Heart right ventricle (tissue), 16 donors: ENCODE data around the gene ABCA4. TPM values are rescaled to one million over a fixed set of nuclear protein-coding genes. Genes with fewer than 3 reads are reported as not detected.

ENCODE experiments used
- ATAC-seq, 8 donors: fragments of 200-7000 bp; cut with Tn5 transposase; one replicate each; pipeline ENCODE4 v1.9.1; 2020; ENCODE audit warnings: mild to moderate bottlenecking in 8 of 8, moderate library complexity in 8 of 8, moderate number of reproducible peaks in 1 of 8
- DNase-seq, 2 donors: peaks; one replicate each; pipeline ENCODE4 v3.0.0-alpha.2; 2020
- H3K27ac ChIP-seq, 10 donors: fragments of 200-600 bp; sonication (generic) in 2 of 10; one replicate each; pipeline versions ENCODE4 v1.5.0 to v1.8.0; 2020 to 2022; ENCODE audit warnings: mild to moderate bottlenecking in 3 of 10
- H3K27me3 ChIP-seq, 7 donors: fragments of 200-600 bp; one replicate each; pipeline ENCODE4 v1.8.0; 2021 to 2022; ENCODE audit warnings: mild to moderate bottlenecking in 2 of 7
- H3K36me3 ChIP-seq, 9 donors: fragments of 200-600 bp; sonication (generic) in 1 of 9; one replicate each; pipeline versions ENCODE4 v1.5.0 to v1.8.0; 2020 to 2022; ENCODE audit warnings: mild to moderate bottlenecking in 2 of 9
- H3K4me1 ChIP-seq, 9 donors: fragments of 200-600 bp; sonication (generic) in 1 of 9; one replicate each; pipeline versions ENCODE4 v1.5.0 to v1.8.0; 2020 to 2022; ENCODE audit warnings: mild to moderate bottlenecking in 4 of 9
- H3K4me3 ChIP-seq, 10 donors: fragments of 200-600 bp; sonication (generic) in 2 of 10; one replicate each; pipeline versions ENCODE4 v1.5.0 to v1.8.0; 2020 to 2022; ENCODE audit warnings: mild to moderate bottlenecking in 7 of 10, moderate library complexity in 2 of 10
- H3K9me3 ChIP-seq, 11 donors: fragments of 200-600 bp in 10 of 11; sonication (generic) in 2 of 11; one replicate each; pipeline versions ENCODE4 v1.5.0 to v1.8.0; 2013 to 2022; ENCODE audit warnings: mild to moderate bottlenecking in 2 of 11, control low read depth in 1 of 11, moderate library complexity in 1 of 11
- WGBS, 2 donors: extraction: QIAGEN DNeasy Blood & Tissue Kit; methylation state at CpG; one replicate each; pipeline ENCODE4 v1.1.7; 2013; ENCODE audit warnings: inconsistent platforms in 1 of 2; 5-methylcytosine and 5-hydroxymethylcytosine counted together
- intact Hi-C, 10 donors: fragments of 100-400 bp; cut with DNase I; formaldehyde crosslinking; loops; one replicate each; pipeline versions ENCODE4 v1.11.1 to v1.14.2; 2022
- polyA plus RNA-seq, 2 donors: library from polyadenylated mRNA; stranded (reverse); fragments of 200-250 nt; gene quantifications; one replicate each; pipeline ENCODE4 v1.2.3, GENCODE V29; 2013
- total RNA-seq, 10 donors: library from RNA; stranded (reverse); fragmentation: NEBNext Ultra II Directional in 3 of 10; extraction: Animal tissue kit (Norgen Biotek cat#: 25700) in 3 of 10; gene quantifications; one replicate each; pipeline versions ENCODE4 v1.2.1 to v1.2.4, GENCODE V29; 2021 to 2023
- TF ChIP-seq, protein P1 (sequence below), 9 donors: fragments of 200-600 bp; sonication (generic) in 2 of 9; IDR thresholded peaks; one replicate each; pipeline versions ENCODE4 v1.5.0 to v1.8.0; 2021 to 2022; ENCODE audit warnings: antibody characterized with exemption in 9 of 9, mild to moderate bottlenecking in 5 of 9, moderate library complexity in 1 of 9
- donor health status: Arrhythmogenic right ventricular cardiomyopathy.
- donor health status: ischemic (EF 13 %, LVEDD 7.1; RV severe dilation, severe dysfunction).
- donor health status: healthy with polysubstance abuse.
- donor health status: DM: no; HTN: yes; CAD: no.
- donor health status: DM: no; HTN: no; CAD: no.
- donor health status: ischemic (EF 25% LVEDD 6.9; RV normal size, moderate dysfunction).
- donor health status: ischemic (EF 25% LVEDD 5.7; RV mildly dilated, moderate dysfunction).
- donor health status: healthy.
- donor health status: DM: yes; HTN: yes; CAD: no.
- donor health status: Ischemic cardiomyopathy.
- donor health status: ischemic (EF 35%, LVEDD 5.7; RV mildly dilated, moderate dysfunction).
- donor health status: nonischemic (EF 11% LVEDD 7.7; RV severe dilation, severe dysfunction).
- donor health status: DM: yes; HTN: yes; CAD: no.
- donor health status: PGD.
- donor health status: ischemic (EF 29% LVEDD 5.4; RV normal size, mild dysfunction).
- donor health status: nonischemic (EF 23%, LVEDD 6.1; RV moderate dilation, normal function).

The ABCA4 gene
- total and polyA plus RNA-seq, 12 donors, result 0.05 to 0.66 (median 0.21) TPM

DNA sequence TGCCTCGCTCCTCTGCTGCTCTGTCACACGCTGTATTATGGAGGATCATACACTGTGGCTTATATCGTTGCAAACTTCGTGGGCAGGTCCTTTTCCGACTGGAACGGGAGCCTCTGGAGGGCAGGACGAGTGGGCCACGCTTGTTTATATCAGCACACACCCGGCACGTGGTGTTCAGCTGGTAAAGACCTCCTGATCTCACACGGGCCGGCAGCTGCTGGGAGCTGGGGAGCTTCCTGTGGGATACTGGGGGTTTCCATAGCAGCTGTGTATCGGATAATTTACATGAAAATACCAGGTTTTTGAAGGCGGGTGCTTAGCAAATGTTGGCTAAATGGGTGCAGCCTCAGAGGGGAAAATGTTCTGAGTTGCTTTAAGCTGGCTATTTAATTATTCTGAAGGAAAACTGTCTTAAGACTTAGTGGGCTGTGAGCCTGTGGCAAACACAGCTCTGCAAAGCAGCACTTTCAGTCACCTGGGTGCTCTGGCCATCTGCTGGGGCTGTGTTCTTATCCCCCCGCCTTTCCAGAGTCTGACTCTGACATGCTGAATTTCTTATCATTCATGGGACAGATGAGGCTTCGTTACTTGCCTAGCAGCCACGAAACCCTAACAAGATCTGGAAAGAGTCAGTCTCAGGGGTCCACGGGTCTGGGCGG lies 108.1 kb downstream of the ABCA4 start:
- Histone ChIP-seq H3K27me3 (no peaks in the 10 kb centered on the region), H3K9me3 (no peaks in the 10 kb centered on the region), H3K27ac (no peak overlapping the region), H3K4me1 (peaks cover 0 to 17% (median 0%) of the 10 kb centered on the region in 9 donors), H3K36me3 (no peaks in the 10 kb centered on the region), H3K4me3 (no peak overlapping the region)
- intact Hi-C loops, result no loop called here
- 45 to 46% methylated on average over 19 of the region's 19 CpGs for WGBS, 2 donors
- DNase-seq (no peak), ATAC-seq (peak in 3 of 8 donors; percentile 13 to 49 (median 30))
- TF ChIP-seq, protein P1, sequence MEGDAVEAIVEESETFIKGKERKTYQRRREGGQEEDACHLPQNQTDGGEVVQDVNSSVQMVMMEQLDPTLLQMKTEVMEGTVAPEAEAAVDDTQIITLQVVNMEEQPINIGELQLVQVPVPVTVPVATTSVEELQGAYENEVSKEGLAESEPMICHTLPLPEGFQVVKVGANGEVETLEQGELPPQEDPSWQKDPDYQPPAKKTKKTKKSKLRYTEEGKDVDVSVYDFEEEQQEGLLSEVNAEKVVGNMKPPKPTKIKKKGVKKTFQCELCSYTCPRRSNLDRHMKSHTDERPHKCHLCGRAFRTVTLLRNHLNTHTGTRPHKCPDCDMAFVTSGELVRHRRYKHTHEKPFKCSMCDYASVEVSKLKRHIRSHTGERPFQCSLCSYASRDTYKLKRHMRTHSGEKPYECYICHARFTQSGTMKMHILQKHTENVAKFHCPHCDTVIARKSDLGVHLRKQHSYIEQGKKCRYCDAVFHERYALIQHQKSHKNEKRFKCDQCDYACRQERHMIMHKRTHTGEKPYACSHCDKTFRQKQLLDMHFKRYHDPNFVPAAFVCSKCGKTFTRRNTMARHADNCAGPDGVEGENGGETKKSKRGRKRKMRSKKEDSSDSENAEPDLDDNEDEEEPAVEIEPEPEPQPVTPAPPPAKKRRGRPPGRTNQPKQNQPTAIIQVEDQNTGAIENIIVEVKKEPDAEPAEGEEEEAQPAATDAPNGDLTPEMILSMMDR (IDR thresholded peaks at IDR 0.05), result no peak

DNA sequence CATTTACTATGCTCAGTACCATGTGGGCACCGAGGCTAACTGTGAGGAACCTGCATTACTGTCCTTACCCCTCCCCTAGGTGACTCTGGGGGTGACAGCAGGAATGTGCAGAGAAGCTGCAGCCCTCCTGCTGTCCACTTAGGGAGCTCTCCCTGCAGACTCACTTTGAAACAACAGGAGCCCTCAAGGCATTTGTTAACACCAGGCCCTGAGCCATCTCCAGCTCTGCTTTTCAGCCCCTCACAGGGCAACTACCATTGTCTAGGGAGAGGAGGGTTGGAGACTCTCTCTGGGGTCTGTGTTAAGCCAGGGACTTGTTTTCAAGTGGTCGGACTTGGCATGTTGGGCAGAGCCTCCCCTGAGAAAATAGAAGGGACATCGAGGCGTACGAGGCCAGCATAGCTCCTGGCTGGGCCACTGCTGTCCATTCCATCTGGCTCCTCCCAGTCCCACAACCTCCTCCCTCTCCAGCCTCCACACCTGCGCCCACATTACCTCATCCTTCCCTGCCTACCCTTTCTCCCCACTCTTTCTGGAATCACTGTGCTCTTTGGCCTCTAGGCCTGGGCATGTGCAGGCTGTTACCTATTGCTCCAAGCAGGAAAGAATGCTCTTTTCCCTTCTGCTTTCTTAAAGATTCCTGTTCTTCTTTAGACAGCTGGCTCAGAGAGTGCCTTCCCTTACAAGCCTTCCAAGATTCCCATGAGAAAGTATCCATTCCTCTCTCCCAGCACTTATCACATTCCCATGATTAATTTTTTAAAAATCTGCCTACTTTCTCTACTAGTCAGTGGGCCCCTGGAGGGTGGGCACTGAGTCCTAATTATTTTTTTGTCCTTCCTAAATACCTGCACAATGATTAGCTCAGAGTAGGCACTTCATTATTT lies 109.0 kb downstream of the ABCA4 start:
- DNase-seq (no peak), ATAC-seq (no peak)
- Histone ChIP-seq H3K4me3 (no peak overlapping the region), H3K36me3 (no peaks in the 10 kb centered on the region), H3K27ac (no peak overlapping the region), H3K4me1 (peaks cover 0 to 17% (median 0%) of the 10 kb centered on the region in 9 donors), H3K27me3 (no peaks in the 10 kb centered on the region), H3K9me3 (no peaks in the 10 kb centered on the region)
- WGBS, 2 donors, result 77 to 87% methylated on average over 6 of the region's 6 CpGs
- TF ChIP-seq, protein P1 (IDR thresholded peaks at IDR 0.05), result no peak
- intact Hi-C loops, result no loop called here

DNA sequence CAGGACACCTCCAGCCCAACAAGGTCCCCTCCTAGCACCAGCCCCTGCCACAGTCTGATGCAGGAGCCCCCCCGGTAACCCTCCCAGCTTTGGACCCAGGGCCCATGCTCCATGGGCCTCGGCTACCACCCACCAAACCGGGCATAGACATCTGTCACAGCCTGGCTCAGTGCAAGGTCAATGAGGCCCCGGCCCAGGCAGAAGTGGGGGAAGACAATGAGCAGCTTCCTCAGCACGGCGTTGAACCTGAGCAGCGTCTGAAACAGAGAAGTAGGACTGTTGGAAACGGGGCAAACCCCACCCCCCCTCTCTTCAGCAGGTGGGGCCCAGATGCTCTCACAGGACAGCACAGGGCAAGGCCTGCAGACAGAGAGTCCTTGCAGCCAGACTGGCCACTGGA lies 109.8 kb downstream of the ABCA4 start:
- no peak for ATAC-seq
- H3K9me3 ChIP-seq, result no peaks in the 10 kb centered on the region
- H3K36me3 ChIP-seq, result no peaks in the 10 kb centered on the region
- DNase-seq, result no peak
- peaks cover 0 to 17% (median 0%) of the 10 kb centered on the region in 9 donors for H3K4me1 ChIP-seq
- TF ChIP-seq, protein P1 (IDR thresholded peaks at IDR 0.05), result no peak
- WGBS, 2 donors, result 91 to 94% methylated on average over 8 of the region's 8 CpGs
- H3K27me3 ChIP-seq, result no peaks in the 10 kb centered on the region
- H3K4me3 ChIP-seq, result no peak overlapping the region
- intact Hi-C loops, result no loop called here
- no peak overlapping the region for H3K27ac ChIP-seq

DNA sequence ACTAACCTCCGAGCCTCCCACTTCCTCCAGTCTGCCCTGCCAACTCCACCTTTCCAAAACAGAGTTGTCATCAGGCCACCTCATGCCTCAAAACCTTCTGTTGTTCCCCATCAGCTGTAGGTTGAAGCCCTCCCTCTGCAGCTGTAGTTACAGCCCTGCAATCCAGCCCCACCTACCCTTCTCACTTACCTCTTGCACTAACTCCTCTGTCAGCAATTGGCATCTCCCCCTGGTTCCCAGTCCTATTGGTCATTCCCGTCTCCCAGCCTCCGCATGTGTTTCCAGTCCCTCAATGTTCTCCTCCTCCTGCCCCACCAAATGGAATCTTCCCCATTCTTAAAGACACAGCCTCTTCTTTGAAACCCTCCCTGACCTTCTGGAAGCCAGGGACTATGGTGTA lies 111.6 kb downstream of the ABCA4 start:
- Histone ChIP-seq H3K27me3 (no peaks in the 10 kb centered on the region), H3K36me3 (no peaks in the 10 kb centered on the region), H3K4me3 (no peak overlapping the region), H3K27ac (no peak overlapping the region), H3K4me1 (peaks cover 0 to 17% (median 0%) of the 10 kb centered on the region in 9 donors), H3K9me3 (no peaks in the 10 kb centered on the region)
- no peak for ATAC-seq
- no peak for DNase-seq
- WGBS, 2 donors, result 91 to 92% methylated on average over 3 of the region's 3 CpGs
- TF ChIP-seq, protein P1 (IDR thresholded peaks at IDR 0.05), result no peak
- intact Hi-C loops, result no loop called here
